ENCODE data around the gene KLHL28. TPM values are rescaled to one million over a fixed set of nuclear protein-coding genes. Genes with fewer than 3 reads are reported as not detected.
A peak's percentile ranks its signal among the peaks of the same experiment; 100 is the strongest.

Gene KLHL28
- total RNA-seq, 2 donors from 2014 or later, result 18.6 to 20.3 TPM

GRCh38 chr14:44995196-44995595 is 33.4 kb upstream of the KLHL28 start:
- H3K4me1 ChIP-seq (ENCODE audit: control insufficient read depth, insufficient read depth, low read length), result no peaks in the 10 kb centered on the region
- Mint-ChIP-seq H3K27me3 (ENCODE audit: insufficient read depth) (no peaks in the 10 kb centered on the region), H3K9me3 (no peaks in the 10 kb centered on the region), H3K4me1 (peaks cover 3% of the 10 kb centered on the region), H3K36me3 (ENCODE audit: low read depth) (peaks cover 19% of the 10 kb centered on the region), H3K27ac (no peak overlapping the region), H3K4me3 (no peak overlapping the region)
- peaks cover 21% of the 10 kb centered on the region for H3K36me3 ChIP-seq (ENCODE audit: control insufficient read depth, insufficient read depth, low read length)
- 60 to 89% methylated on average over 1 to 2 of the region's 3 CpGs for WGBS, 2 experiments (ENCODE audit: insufficient coverage in 1 of 2, insufficient read length in 1 of 2)
- TF ChIP-seq CTCF (conservative IDR thresholded peaks at IDR 0.05), result no peak
- H3K27ac ChIP-seq (ENCODE audit: low read depth, low read length), result no peak overlapping the region
- no peak overlapping the region for H3K9ac ChIP-seq (ENCODE audit: extremely low read depth, low read length, poor library complexity, severe bottlenecking)
- H3K9me3 ChIP-seq (ENCODE audit: control insufficient read depth, low read length), result peaks cover 5% of the 10 kb centered on the region
- no peak for DNase-seq
- no peak overlapping the region for H3K4me3 ChIP-seq (ENCODE audit: low read length)
- H3K27me3 ChIP-seq (ENCODE audit: control insufficient read depth, insufficient read depth, low read length, poor library complexity, severe bottlenecking), result no peaks in the 10 kb centered on the region

GRCh38 chr14:44990533-44990932 is 28.8 kb upstream of the KLHL28 start:
- Mint-ChIP-seq H3K36me3 (ENCODE audit: low read depth) (peaks cover 8% of the 10 kb centered on the region), H3K27me3 (ENCODE audit: insufficient read depth) (no peaks in the 10 kb centered on the region), H3K4me1 (peaks cover 11% of the 10 kb centered on the region), H3K9me3 (no peaks in the 10 kb centered on the region), H3K27ac (no peak overlapping the region), H3K4me3 (no peak overlapping the region)
- H3K4me3 ChIP-seq (ENCODE audit: low read length), result no peak overlapping the region
- TF ChIP-seq CTCF (conservative IDR thresholded peaks at IDR 0.05), result no peak
- no peak overlapping the region for H3K27ac ChIP-seq (ENCODE audit: low read depth, low read length)
- H3K27me3 ChIP-seq (ENCODE audit: control insufficient read depth, insufficient read depth, low read length, poor library complexity, severe bottlenecking), result no peaks in the 10 kb centered on the region
- no peaks in the 10 kb centered on the region for H3K4me1 ChIP-seq (ENCODE audit: control insufficient read depth, insufficient read depth, low read length)
- H3K36me3 ChIP-seq (ENCODE audit: control insufficient read depth, insufficient read depth, low read length), result no peaks in the 10 kb centered on the region
- DNase-seq, result no peak
- peaks cover 13% of the 10 kb centered on the region for H3K9me3 ChIP-seq (ENCODE audit: control insufficient read depth, low read length)
- no peak overlapping the region for H3K9ac ChIP-seq (ENCODE audit: extremely low read depth, low read length, poor library complexity, severe bottlenecking)
- 97 to 100% methylated on average over 1 to 2 of the region's 2 CpGs for WGBS, 2 experiments (ENCODE audit: insufficient coverage in 1 of 2, insufficient read length in 1 of 2)

GRCh38 chr14:44989497-44990440 is 28.0 kb upstream of the KLHL28 start:
- Mint-ChIP-seq H3K27ac (no peak overlapping the region), H3K9me3 (no peaks in the 10 kb centered on the region), H3K36me3 (ENCODE audit: low read depth) (peaks cover 8% of the 10 kb centered on the region), H3K27me3 (ENCODE audit: insufficient read depth) (no peaks in the 10 kb centered on the region), H3K4me3 (no peak overlapping the region), H3K4me1 (peaks cover 8% of the 10 kb centered on the region)
- H3K9ac ChIP-seq (ENCODE audit: extremely low read depth, low read length, poor library complexity, severe bottlenecking), result no peak overlapping the region
- H3K36me3 ChIP-seq (ENCODE audit: control insufficient read depth, insufficient read depth, low read length), result no peaks in the 10 kb centered on the region
- H3K4me3 ChIP-seq (ENCODE audit: low read length), result peak overlapping the region; percentile 20
- DNase-seq, result no peak
- no peaks in the 10 kb centered on the region for H3K27me3 ChIP-seq (ENCODE audit: control insufficient read depth, insufficient read depth, low read length, poor library complexity, severe bottlenecking)
- H3K27ac ChIP-seq (ENCODE audit: low read depth, low read length), result no peak overlapping the region
- peaks cover 13% of the 10 kb centered on the region for H3K9me3 ChIP-seq (ENCODE audit: control insufficient read depth, low read length)
- 94 to 95% methylated on average over 3 of the region's 3 CpGs for WGBS, 2 experiments (ENCODE audit: insufficient coverage in 1 of 2, insufficient read length in 1 of 2)
- TF ChIP-seq CTCF (conservative IDR thresholded peaks at IDR 0.05), result no peak
- no peaks in the 10 kb centered on the region for H3K4me1 ChIP-seq (ENCODE audit: control insufficient read depth, insufficient read depth, low read length)
